ENCODE results near the gene CDH23. TPM values are rescaled to one million over a fixed set of nuclear protein-coding genes. Genes with fewer than 3 reads are reported as not detected.

The CDH23 gene
- total RNA-seq, 6 donors from 2014 or later = 4.7 to 29.3 (median 10.4) TPM

DNA sequence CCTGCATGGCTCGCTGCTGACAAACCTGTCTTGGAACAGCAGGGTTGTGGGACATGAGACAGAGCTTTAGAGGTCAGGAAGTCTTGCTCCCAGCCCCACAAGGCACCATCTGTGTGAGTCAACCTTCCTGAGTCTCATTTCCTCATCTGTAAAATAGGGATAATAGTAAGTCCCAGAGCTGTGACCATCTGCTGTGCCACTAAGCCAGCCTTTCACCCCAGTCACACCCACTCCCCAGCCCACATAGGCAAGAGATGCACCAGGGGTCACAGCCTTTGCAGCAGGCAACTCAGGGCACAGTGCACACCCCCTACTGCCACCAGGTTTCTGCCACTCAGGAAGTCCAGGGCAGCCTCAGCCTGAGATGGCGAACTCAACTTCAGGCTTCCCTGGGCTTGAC, 29.4 kb upstream of the CDH23 start:
- no peaks in the 10 kb centered on the region for H3K27me3 ChIP-seq
- DNase-seq (peak in 1 of 2 donors; percentile 38), ATAC-seq (ENCODE audit: low FRiP score in 2 of 2) (peak in 1 of 2 donors; percentile 65)
- no peak overlapping the region for H3K4me3 ChIP-seq
- H3K4me1 ChIP-seq = no peaks in the 10 kb centered on the region
- 67 to 82% methylated on average over 2 of the region's 2 CpGs for WGBS, 2 donors
- TF ChIP-seq POLR2AphosphoS5 (IDR thresholded peaks at IDR 0.05) (no peak), EP300 (IDR thresholded peaks at IDR 0.05) (no peak), POLR2A (IDR thresholded peaks at IDR 0.05) (no peak)
- TF ChIP-seq, protein P1, sequence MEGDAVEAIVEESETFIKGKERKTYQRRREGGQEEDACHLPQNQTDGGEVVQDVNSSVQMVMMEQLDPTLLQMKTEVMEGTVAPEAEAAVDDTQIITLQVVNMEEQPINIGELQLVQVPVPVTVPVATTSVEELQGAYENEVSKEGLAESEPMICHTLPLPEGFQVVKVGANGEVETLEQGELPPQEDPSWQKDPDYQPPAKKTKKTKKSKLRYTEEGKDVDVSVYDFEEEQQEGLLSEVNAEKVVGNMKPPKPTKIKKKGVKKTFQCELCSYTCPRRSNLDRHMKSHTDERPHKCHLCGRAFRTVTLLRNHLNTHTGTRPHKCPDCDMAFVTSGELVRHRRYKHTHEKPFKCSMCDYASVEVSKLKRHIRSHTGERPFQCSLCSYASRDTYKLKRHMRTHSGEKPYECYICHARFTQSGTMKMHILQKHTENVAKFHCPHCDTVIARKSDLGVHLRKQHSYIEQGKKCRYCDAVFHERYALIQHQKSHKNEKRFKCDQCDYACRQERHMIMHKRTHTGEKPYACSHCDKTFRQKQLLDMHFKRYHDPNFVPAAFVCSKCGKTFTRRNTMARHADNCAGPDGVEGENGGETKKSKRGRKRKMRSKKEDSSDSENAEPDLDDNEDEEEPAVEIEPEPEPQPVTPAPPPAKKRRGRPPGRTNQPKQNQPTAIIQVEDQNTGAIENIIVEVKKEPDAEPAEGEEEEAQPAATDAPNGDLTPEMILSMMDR (IDR thresholded peaks at IDR 0.05) = no peak
- H3K9me3 ChIP-seq = no peaks in the 10 kb centered on the region
- H3K36me3 ChIP-seq = peaks cover 0 to 9% (median 2%) of the 10 kb centered on the region in 4 donors
- H3K27ac ChIP-seq = peak overlapping the region in 3 of 4 donors; percentile 7 to 43 (median 11)

DNA sequence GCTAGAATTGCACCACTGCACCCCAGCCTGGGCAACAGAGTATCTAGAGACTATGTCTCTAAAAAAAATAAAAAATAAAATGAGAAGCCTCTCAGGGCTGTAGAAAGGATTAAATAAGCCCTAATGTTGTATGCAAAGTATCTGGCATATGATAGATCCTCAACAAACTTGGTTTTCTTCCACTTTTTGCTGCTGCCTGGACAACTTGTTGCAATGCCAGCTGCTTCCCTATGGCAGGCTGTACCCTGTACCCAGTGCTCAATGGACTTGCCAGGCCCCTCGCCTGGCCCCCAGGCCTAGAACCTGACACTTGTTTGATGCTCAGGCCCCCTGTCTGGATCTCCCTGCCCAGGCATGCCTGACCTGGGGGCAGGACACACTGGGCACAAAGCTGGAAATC, 28.5 kb upstream of the CDH23 start:
- no peak for DNase-seq
- 73 to 90% methylated on average over 1 of the region's 1 CpG for WGBS, 2 donors
- no peaks in the 10 kb centered on the region for H3K36me3 ChIP-seq
- ATAC-seq (ENCODE audit: low FRiP score in 2 of 2) = no peak
- TF ChIP-seq, protein P1 (IDR thresholded peaks at IDR 0.05) = no peak
- no peak overlapping the region for H3K27ac ChIP-seq
- no peaks in the 10 kb centered on the region for H3K9me3 ChIP-seq
- peaks cover 0 to 6% (median 0%) of the 10 kb centered on the region in 4 donors for H3K4me1 ChIP-seq
- no peaks in the 10 kb centered on the region for H3K27me3 ChIP-seq
- H3K4me3 ChIP-seq = no peak overlapping the region

DNA sequence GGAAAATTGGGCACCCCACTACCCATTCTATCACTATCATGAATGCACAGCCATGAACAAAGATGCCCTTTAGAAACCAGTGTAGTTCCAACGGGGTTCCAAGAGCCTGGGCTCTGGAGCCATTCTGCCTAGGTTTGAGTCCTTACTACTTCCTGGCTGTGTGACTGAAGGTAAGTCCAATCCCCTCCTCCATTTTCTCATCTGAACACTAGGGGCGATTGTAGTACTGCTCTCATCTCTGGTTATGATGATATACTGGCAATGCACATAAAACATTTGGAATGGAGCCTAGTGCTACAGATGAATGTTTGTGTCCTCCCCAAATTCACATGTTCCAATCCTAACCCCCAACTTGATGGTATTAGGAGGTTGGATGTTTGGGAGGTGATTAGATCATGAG, 28.1 kb upstream of the CDH23 start:
- DNase-seq (no peak), ATAC-seq (ENCODE audit: low FRiP score in 2 of 2) (no peak)
- no peaks in the 10 kb centered on the region for H3K27me3 ChIP-seq
- H3K9me3 ChIP-seq = no peaks in the 10 kb centered on the region
- TF ChIP-seq POLR2A (IDR thresholded peaks at IDR 0.05) = no peak
- TF ChIP-seq, protein P1 (IDR thresholded peaks at IDR 0.05) = no peak
- no peak for TF ChIP-seq EP300 (IDR thresholded peaks at IDR 0.05)
- no peak for TF ChIP-seq POLR2AphosphoS5 (IDR thresholded peaks at IDR 0.05)
- no peak overlapping the region for H3K27ac ChIP-seq
- no peaks in the 10 kb centered on the region for H3K36me3 ChIP-seq
- peaks cover 0 to 11% (median 0%) of the 10 kb centered on the region in 4 donors for H3K4me1 ChIP-seq
- no peak overlapping the region for H3K4me3 ChIP-seq
- WGBS, 2 donors = 76 to 80% methylated on average over 2 of the region's 2 CpGs

DNA sequence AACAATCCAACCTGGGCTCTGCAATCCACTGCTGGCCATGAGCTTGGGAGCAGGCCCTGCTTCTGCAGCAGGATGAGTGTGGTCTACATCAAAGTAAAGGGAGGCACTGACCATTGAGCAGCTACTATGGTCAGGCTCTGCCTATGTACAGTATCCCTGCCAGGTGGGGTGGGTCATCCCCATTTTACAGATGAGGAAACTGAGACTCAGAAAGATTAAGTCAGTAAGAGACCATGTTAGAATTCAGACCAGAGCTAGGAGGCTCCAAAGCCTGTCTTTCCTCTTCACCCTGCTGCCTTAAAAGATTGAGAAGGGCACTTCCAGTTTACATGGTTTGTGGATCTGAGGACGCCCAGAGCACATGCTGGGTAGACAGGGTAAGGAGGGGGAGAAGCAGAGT, 27.1 kb upstream of the CDH23 start:
- peaks cover 0 to 11% (median 0%) of the 10 kb centered on the region in 4 donors for H3K4me1 ChIP-seq
- H3K36me3 ChIP-seq = no peaks in the 10 kb centered on the region
- no peaks in the 10 kb centered on the region for H3K9me3 ChIP-seq
- no peak for TF ChIP-seq POLR2A (IDR thresholded peaks at IDR 0.05)
- TF ChIP-seq, protein P1 (IDR thresholded peaks at IDR 0.05) = no peak
- no peak for TF ChIP-seq EP300 (IDR thresholded peaks at IDR 0.05)
- no peak for TF ChIP-seq POLR2AphosphoS5 (IDR thresholded peaks at IDR 0.05)
- no peak for DNase-seq
- no peaks in the 10 kb centered on the region for H3K27me3 ChIP-seq
- WGBS, 2 donors = 53 to 100% methylated on average over 1 of the region's 1 CpG
- ATAC-seq (ENCODE audit: low FRiP score in 2 of 2) = no peak
- H3K27ac ChIP-seq = no peak overlapping the region
- H3K4me3 ChIP-seq = no peak overlapping the region

DNA sequence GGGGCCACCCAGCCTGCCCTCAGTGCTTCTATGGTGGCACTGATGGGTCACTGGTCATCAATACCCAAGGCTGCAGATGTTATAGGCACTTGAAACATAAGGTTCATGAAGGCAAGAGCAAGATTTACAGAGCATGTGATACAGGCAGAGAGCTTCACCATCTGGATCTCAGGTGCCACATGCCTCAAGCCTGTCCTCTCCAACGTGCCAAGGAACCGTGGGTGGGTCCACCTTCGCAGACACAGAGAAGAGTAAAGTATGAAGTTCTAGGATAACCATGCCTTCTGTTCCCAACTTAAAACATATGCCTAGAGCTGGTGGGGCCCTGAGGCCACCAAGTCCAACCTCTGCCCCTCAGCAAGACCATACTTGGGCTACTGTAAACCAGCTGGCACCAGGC, 26.7 kb upstream of the CDH23 start:
- no peak for DNase-seq
- H3K4me1 ChIP-seq = peaks cover 0 to 11% (median 0%) of the 10 kb centered on the region in 4 donors
- no peak overlapping the region for H3K4me3 ChIP-seq
- WGBS, 2 donors = 87 to 89% methylated on average over 3 of the region's 3 CpGs
- no peak overlapping the region for H3K27ac ChIP-seq
- no peak for ATAC-seq (ENCODE audit: low FRiP score in 2 of 2)
- H3K27me3 ChIP-seq = no peaks in the 10 kb centered on the region
- no peaks in the 10 kb centered on the region for H3K36me3 ChIP-seq
- TF ChIP-seq EP300 (IDR thresholded peaks at IDR 0.05) (no peak), POLR2A (IDR thresholded peaks at IDR 0.05) (no peak), POLR2AphosphoS5 (IDR thresholded peaks at IDR 0.05) (no peak)
- TF ChIP-seq, protein P1 (IDR thresholded peaks at IDR 0.05) = no peak
- H3K9me3 ChIP-seq = no peaks in the 10 kb centered on the region

Data from upper lobe of left lung (tissue), 6 donors.